OCI-LY1 (cell line): ENCODE measurements around the gene PDE2A.

Source experiments
- H2AFZ ChIP-seq: fragments of 200-600 bp; sonication (generic), shearing (Covaris generic); 2 replicates; pipeline ENCODE4 v1.6.0; 2014; ENCODE audit warnings: antibody characterized with exemption, mild to moderate bottlenecking, low read length
- H3F3A ChIP-seq: fragments of 200-600 bp; sonication (generic), shearing (Covaris generic); 2 replicates; pipeline ENCODE4 v1.6.0; 2014; ENCODE audit warnings: mild to moderate bottlenecking, antibody characterized with exemption, low read length, moderate library complexity; ENCODE audit not compliant: insufficient read depth
- H3K27ac ChIP-seq: fragments of 200-600 bp; sonication (generic); 2 replicates; pipeline ENCODE4 v1.5.1; 2014; ENCODE audit warnings: low read length, mixed run types, mild to moderate bottlenecking, low read depth; ENCODE audit not compliant: poor library complexity, severe bottlenecking
- H3K27me3 ChIP-seq: fragments of 200-600 bp; sonication (generic); 2 replicates; pipeline ENCODE4 v1.6.0; 2014; ENCODE audit warnings: antibody characterized with exemption, mild to moderate bottlenecking, low read length, moderate library complexity; ENCODE audit not compliant: insufficient read depth
- H3K36me3 ChIP-seq: fragments of 200-600 bp; sonication (generic); 2 replicates; pipeline ENCODE4 v1.6.1; 2014; ENCODE audit warnings: mild to moderate bottlenecking, antibody characterized with exemption, low read length, moderate library complexity, mixed read lengths; ENCODE audit not compliant: insufficient read depth
- H3K4me1 ChIP-seq: fragments of 200-600 bp; sonication (generic); 2 replicates; pipeline ENCODE4 v1.5.1; 2014; ENCODE audit warnings: mild to moderate bottlenecking, low read length, moderate library complexity; ENCODE audit not compliant: insufficient read depth, severe bottlenecking
- H3K4me2 ChIP-seq: fragments of 200-600 bp; sonication (generic), shearing (Covaris generic); 2 replicates; pipeline ENCODE4 v1.6.1; 2014; ENCODE audit warnings: low read length
- H3K4me3 ChIP-seq: fragments of 200-600 bp; sonication (generic); 2 replicates; pipeline ENCODE4 v1.5.1; 2014; ENCODE audit warnings: low read length, low read depth, mild to moderate bottlenecking, mixed read lengths; ENCODE audit not compliant: poor library complexity, severe bottlenecking
- H3K79me2 ChIP-seq: fragments of 200-600 bp; shearing (Covaris generic); 2 replicates; pipeline ENCODE4 v1.6.1; 2016; ENCODE audit warnings: mixed run types, low read length, mixed read lengths; ENCODE audit not compliant: insufficient read depth
- H3K9ac ChIP-seq: fragments of 200-600 bp; sonication (generic), shearing (Covaris generic); 2 replicates; pipeline ENCODE4 v1.6.1; 2014; ENCODE audit warnings: mild to moderate bottlenecking, low read length, mixed read lengths
- H3K9me2 ChIP-seq: fragments of 200-600 bp; sonication (generic), shearing (Covaris generic); 2 replicates; pipeline ENCODE4 v1.6.1; 2014; ENCODE audit warnings: low read depth, mild to moderate bottlenecking, low read length, mixed read lengths
- H3K9me3 ChIP-seq: fragments of 200-600 bp; shearing (Covaris generic); 2 replicates; pipeline ENCODE4 v1.6.1; 2014; ENCODE audit warnings: low read length, mixed read lengths
- H4K20me1 ChIP-seq: fragments of 200-600 bp; sonication (generic), shearing (Covaris generic); 2 replicates; pipeline ENCODE4 v1.6.0; 2016; ENCODE audit warnings: mild to moderate bottlenecking, low read length; ENCODE audit not compliant: insufficient read depth
- EZH2 ChIP-seq: fragments of 200-600 bp; sonication (generic), shearing (Covaris generic); IDR thresholded peaks from 2 replicates; pipeline ENCODE4 v1.8.0; 2017; ENCODE audit warnings: borderline replicate concordance, mixed run types, mild to moderate bottlenecking, antibody characterized with exemption, low read length, moderate library complexity, mixed read lengths
- TF ChIP-seq, protein P1 (sequence below): fragments of 200-600 bp; sonication (generic), shearing (Covaris generic); IDR thresholded peaks from 2 replicates; pipeline ENCODE4 v1.5.1; 2017; ENCODE audit warnings: mild to moderate bottlenecking, antibody characterized with exemption, low read length, moderate library complexity, mixed read lengths

Gene PDE2A

GRCh38 chr11:72682858-72683243 is 8.6 kb upstream of the PDE2A start:
- no peak overlapping the region for H3K27ac ChIP-seq
- peaks cover 12% of the 10 kb centered on the region; the same call in 1 of the 2 replicates for H3K27me3 ChIP-seq
- H3K9ac ChIP-seq = no peak overlapping the region
- no peaks in the 10 kb centered on the region for H3K79me2 ChIP-seq
- TF ChIP-seq, protein P1, sequence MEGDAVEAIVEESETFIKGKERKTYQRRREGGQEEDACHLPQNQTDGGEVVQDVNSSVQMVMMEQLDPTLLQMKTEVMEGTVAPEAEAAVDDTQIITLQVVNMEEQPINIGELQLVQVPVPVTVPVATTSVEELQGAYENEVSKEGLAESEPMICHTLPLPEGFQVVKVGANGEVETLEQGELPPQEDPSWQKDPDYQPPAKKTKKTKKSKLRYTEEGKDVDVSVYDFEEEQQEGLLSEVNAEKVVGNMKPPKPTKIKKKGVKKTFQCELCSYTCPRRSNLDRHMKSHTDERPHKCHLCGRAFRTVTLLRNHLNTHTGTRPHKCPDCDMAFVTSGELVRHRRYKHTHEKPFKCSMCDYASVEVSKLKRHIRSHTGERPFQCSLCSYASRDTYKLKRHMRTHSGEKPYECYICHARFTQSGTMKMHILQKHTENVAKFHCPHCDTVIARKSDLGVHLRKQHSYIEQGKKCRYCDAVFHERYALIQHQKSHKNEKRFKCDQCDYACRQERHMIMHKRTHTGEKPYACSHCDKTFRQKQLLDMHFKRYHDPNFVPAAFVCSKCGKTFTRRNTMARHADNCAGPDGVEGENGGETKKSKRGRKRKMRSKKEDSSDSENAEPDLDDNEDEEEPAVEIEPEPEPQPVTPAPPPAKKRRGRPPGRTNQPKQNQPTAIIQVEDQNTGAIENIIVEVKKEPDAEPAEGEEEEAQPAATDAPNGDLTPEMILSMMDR = no peak
- no peak for TF ChIP-seq EZH2
- no peak overlapping the region for H2AFZ ChIP-seq
- no peaks in the 10 kb centered on the region for H3K9me2 ChIP-seq
- H4K20me1 ChIP-seq = no peaks in the 10 kb centered on the region
- H3K4me1 ChIP-seq = no peaks in the 10 kb centered on the region
- no peak overlapping the region for H3K4me2 ChIP-seq
- no peaks in the 10 kb centered on the region for H3K9me3 ChIP-seq
- H3F3A ChIP-seq = no peaks in the 10 kb centered on the region
- no peak overlapping the region for H3K4me3 ChIP-seq
- peaks cover 17% of the 10 kb centered on the region; the same call in 1 of the 2 replicates for H3K36me3 ChIP-seq

DNA sequence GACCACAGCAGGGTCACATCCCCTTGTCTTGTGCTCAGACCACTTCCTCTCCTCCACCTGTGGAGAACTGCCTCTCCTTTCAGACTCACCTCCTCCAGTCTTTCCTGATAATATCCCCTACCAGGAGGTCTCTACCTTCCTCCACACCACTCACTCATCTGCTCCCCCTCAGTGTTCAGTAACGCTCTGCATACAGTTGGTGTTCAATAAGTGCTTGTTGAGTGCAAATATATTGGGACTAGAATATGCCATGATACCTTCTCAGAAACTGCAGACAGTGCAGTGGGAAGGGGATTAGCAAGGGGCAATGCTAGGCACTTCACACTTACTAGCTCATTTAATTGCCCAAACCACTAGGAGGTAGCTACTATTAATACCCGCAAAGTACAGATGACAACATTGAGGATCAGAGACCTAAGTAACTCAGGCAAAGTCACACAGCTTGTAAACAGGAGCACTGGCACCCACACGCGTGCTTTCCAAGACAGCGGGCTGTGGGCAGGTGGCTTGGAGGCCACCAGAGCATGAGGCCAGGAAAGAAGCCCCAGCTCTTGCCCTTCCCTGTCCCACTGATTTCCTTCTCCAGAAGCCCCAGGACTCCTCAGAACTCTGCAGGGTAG is 8.1 kb upstream of the PDE2A start:
- Histone ChIP-seq H3K79me2 (no peaks in the 10 kb centered on the region), H3K9me2 (no peaks in the 10 kb centered on the region), H3F3A (no peaks in the 10 kb centered on the region)

DNA sequence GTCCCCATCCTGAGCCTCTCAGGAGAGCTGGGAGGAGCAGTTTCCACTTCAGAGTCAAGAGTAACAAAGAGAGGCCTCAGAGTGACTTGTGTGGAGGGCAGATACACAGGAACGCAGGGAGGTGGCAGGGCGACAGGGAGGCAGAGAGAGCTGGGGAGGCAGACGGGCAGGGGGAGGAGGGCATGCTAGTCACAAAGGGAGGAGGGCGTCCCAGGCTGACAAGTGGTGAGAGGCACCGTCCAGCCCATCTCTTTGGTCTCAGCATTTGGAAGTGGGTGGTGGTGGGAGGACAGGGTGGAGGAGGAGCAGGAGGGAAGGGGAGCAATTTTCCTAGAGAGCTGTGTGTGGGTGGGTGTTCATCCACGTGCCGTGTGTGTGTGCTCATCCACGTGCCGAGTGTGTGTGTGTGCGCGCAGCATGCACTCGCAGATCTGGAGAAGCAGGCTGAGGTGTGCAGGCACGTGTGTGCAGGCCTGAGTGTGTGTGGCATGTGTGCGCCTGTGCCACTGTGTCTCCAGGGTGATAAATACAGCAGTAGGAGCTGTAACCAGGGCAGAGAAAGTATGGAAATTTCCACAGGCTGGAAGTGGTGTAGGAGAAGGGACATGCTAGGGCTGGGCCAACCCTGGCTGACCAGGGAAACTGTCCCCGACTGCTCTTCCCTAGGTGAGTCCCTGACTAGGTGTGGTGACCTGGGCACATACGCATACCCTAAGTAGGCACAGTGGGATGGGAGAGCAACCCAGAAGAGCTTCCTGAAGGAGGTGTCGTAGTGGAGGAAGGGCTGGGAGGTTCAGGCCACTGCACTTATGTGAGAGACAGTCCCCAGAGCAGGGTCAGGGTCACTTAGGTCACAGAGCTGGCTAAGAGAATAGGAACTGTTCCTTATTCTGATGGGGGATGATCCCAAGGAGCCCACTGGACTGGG is 7.3 kb upstream of the PDE2A start:
- Histone ChIP-seq H3K9me2 (no peaks in the 10 kb centered on the region), H3K4me2 (no peak overlapping the region), H3K36me3 (peaks cover 17% of the 10 kb centered on the region; the same call in 1 of the 2 replicates), H3K9ac (no peak overlapping the region), H4K20me1 (no peaks in the 10 kb centered on the region), H3K4me3 (no peak overlapping the region), H2AFZ (no peak overlapping the region), H3K27me3 (peaks cover 12% of the 10 kb centered on the region), H3K79me2 (no peaks in the 10 kb centered on the region), H3F3A (no peaks in the 10 kb centered on the region), H3K27ac (no peak overlapping the region), H3K4me1 (no peaks in the 10 kb centered on the region), H3K9me3 (no peaks in the 10 kb centered on the region)
- TF ChIP-seq, protein P1 = no peak
- no peak for TF ChIP-seq EZH2

More for the DNA sequence above, 8.1 kb upstream of the PDE2A start:
- no peak overlapping the region for H3K27ac ChIP-seq
- H3K9ac ChIP-seq = no peak overlapping the region
- H3K4me1 ChIP-seq = no peaks in the 10 kb centered on the region
- TF ChIP-seq, protein P1 = no peak
- no peak for TF ChIP-seq EZH2
- no peaks in the 10 kb centered on the region for H3K9me3 ChIP-seq
- H2AFZ ChIP-seq = no peak overlapping the region
- no peaks in the 10 kb centered on the region for H4K20me1 ChIP-seq
- peaks cover 17% of the 10 kb centered on the region; the same call in 1 of the 2 replicates for H3K36me3 ChIP-seq
- H3K4me2 ChIP-seq = no peak overlapping the region
- H3K27me3 ChIP-seq = peaks cover 12% of the 10 kb centered on the region
- no peak overlapping the region for H3K4me3 ChIP-seq
